ENCODE data around the gene ZBTB12.

DNA sequence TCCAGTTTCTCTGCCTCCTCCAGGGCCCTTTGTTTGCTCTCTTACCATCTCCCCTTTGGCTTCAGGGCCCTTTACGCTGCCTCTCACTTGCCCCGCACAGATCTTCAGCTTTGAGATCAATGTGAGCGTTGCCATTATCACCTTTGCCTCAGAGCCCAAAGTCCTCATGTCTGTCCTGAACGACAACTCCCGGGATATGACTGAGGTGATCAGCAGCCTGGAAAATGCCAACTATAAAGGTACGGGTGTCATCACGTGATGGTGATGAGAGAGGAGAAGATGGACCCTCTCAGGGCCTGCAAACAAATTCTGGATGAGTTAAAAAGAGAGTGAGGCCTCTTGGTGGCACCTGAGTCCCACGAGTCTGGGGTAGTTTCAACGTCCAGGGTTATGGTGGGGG lies 33.9 kb upstream of the ZBTB12 start:
- TF ChIP-seq, protein P1, sequence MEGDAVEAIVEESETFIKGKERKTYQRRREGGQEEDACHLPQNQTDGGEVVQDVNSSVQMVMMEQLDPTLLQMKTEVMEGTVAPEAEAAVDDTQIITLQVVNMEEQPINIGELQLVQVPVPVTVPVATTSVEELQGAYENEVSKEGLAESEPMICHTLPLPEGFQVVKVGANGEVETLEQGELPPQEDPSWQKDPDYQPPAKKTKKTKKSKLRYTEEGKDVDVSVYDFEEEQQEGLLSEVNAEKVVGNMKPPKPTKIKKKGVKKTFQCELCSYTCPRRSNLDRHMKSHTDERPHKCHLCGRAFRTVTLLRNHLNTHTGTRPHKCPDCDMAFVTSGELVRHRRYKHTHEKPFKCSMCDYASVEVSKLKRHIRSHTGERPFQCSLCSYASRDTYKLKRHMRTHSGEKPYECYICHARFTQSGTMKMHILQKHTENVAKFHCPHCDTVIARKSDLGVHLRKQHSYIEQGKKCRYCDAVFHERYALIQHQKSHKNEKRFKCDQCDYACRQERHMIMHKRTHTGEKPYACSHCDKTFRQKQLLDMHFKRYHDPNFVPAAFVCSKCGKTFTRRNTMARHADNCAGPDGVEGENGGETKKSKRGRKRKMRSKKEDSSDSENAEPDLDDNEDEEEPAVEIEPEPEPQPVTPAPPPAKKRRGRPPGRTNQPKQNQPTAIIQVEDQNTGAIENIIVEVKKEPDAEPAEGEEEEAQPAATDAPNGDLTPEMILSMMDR (IDR thresholded peaks at IDR 0.05), result no peak
- no peak for TF ChIP-seq EP300 (IDR thresholded peaks at IDR 0.05)

Measured in ovary (tissue), 3 donors.